Sigmoid colon (tissue), 7 donors: Measurements from ENCODE around the gene LDLRAD3. TPM values are rescaled to one million over a fixed set of nuclear protein-coding genes. Genes with fewer than 3 reads are reported as not detected.
"Not testable (repeated sequence)": the region's sequence is repeated elsewhere in the genome, so short reads cannot be mapped to it uniquely, and the experiment has no call there.

Experiments
- DNase-seq: peaks from one replicate; pipeline ENCODE4 v3.0.0-alpha.2; 2019
- H3K27ac ChIP-seq, 4 donors: fragments of 200-600 bp; sonication (generic); one replicate each; pipeline ENCODE4 v1.5.1; 2016 to 2019; ENCODE audit warnings: mild to moderate bottlenecking in 1 of 4
- H3K27me3 ChIP-seq, 3 donors: fragments of 200-600 bp; sonication (generic); one replicate each; pipeline ENCODE4 v1.5.1; 2019; ENCODE audit warnings: mild to moderate bottlenecking in 1 of 3
- H3K36me3 ChIP-seq, 4 donors: fragments of 200-600 bp; sonication (generic); one replicate each; pipeline ENCODE4 v1.5.1; 2016 to 2019
- H3K4me1 ChIP-seq, 4 donors: fragments of 200-600 bp; sonication (generic); one replicate each; pipeline ENCODE4 v1.5.1; 2017 to 2019
- H3K4me3 ChIP-seq, 4 donors: fragments of 200-600 bp; sonication (generic); one replicate each; pipeline ENCODE4 v1.5.1; 2017 to 2019; ENCODE audit warnings: mild to moderate bottlenecking in 2 of 4, moderate library complexity in 1 of 4
- H3K9me3 ChIP-seq, 4 donors: fragments of 200-600 bp in 3 of 4; sonication (generic) in 3 of 4; one replicate each; pipeline versions ENCODE4 v1.5.1 to v1.6.1; 2013 to 2019
- EP300 ChIP-seq, 4 donors: sonication (generic); formaldehyde crosslinking; IDR thresholded peaks; one replicate each; pipeline ENCODE4 v1.6.1; 2017; ENCODE audit warnings: antibody characterized with exemption in 4 of 4
- POLR2A ChIP-seq, 2 donors: fragments of 450-650 bp; IDR thresholded peaks; one replicate each; pipeline ENCODE4 v1.6.1; 2016; ENCODE audit warnings: antibody characterized with exemption in 2 of 2, mild to moderate bottlenecking in 2 of 2, moderate library complexity in 2 of 2
- POLR2AphosphoS5 ChIP-seq, 4 donors: sonication (generic); formaldehyde crosslinking; IDR thresholded peaks; one replicate each; pipeline ENCODE4 v1.6.1; 2017; ENCODE audit warnings: antibody characterized with exemption in 4 of 4
- WGBS, 2 donors: extraction: QIAGEN DNeasy Blood & Tissue Kit; methylation state at CpG; one replicate each; pipeline ENCODE4 v1.1.7; 2013; 5-methylcytosine and 5-hydroxymethylcytosine counted together
- intact Hi-C: fragments of 100-400 bp; cut with DNase I; formaldehyde crosslinking; loops from one replicate; pipeline ENCODE4 v1.15.1; 2023
- polyA plus RNA-seq, 3 donors: library from polyadenylated mRNA; stranded (reverse); fragments of 200-250 nt; gene quantifications; one replicate each; pipeline ENCODE4 v1.2.3, GENCODE V29; 2013
- total RNA-seq, 4 donors: library from RNA; depleted of rRNA; stranded (reverse); fragments of >200 nt; gene quantifications; one replicate each; pipeline ENCODE4 v1.1.0, GENCODE V29; 2016
- TF ChIP-seq, protein P1 (sequence below), 4 experiments: fragments of 450-650 bp in 3 of 4; fragments of 200-600 bp in 1 of 4; IDR thresholded peaks; one replicate each; pipeline ENCODE4 v1.5.1; 2016 to 2019; ENCODE audit warnings: antibody characterized with exemption in 4 of 4, mild to moderate bottlenecking in 3 of 4, moderate library complexity in 2 of 4
- donor health status: healthy with polysubstance abuse.
- donor health status: Bipolar disorder and iron deficiency.
- donor health status: healthy.

LDLRAD3 gene
- total and polyA plus RNA-seq, 7 donors = 0.23 to 23.4 (median 10.2) TPM

DNA sequence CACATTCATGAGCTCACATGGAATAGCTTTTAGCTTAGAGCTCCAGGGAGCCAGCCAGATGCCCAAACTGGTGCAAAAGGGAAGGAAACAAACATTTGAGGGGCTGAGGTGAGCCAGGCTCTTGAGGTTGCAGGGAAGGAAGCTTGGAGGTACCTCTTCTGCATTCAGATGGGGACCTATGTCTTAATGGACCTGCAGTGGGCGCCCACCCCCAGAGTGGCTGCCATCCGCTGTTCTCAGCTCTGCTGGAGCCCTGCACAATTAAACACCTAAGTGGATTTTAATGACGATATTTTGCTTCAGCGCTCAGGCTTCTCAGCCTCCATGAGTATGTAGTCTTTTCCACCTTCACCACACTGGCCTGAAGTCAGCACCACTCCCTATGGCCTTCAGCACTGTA lies 100.8 kb downstream of the LDLRAD3 start:
- intact Hi-C loops = no loop called here
- WGBS, 2 donors = 95 to 96% methylated on average over 4 of the region's 4 CpGs
- TF ChIP-seq EP300 (IDR thresholded peaks at IDR 0.05) (no peak), POLR2AphosphoS5 (IDR thresholded peaks at IDR 0.05) (no peak), POLR2A (IDR thresholded peaks at IDR 0.05) (no peak)
- TF ChIP-seq, protein P1, sequence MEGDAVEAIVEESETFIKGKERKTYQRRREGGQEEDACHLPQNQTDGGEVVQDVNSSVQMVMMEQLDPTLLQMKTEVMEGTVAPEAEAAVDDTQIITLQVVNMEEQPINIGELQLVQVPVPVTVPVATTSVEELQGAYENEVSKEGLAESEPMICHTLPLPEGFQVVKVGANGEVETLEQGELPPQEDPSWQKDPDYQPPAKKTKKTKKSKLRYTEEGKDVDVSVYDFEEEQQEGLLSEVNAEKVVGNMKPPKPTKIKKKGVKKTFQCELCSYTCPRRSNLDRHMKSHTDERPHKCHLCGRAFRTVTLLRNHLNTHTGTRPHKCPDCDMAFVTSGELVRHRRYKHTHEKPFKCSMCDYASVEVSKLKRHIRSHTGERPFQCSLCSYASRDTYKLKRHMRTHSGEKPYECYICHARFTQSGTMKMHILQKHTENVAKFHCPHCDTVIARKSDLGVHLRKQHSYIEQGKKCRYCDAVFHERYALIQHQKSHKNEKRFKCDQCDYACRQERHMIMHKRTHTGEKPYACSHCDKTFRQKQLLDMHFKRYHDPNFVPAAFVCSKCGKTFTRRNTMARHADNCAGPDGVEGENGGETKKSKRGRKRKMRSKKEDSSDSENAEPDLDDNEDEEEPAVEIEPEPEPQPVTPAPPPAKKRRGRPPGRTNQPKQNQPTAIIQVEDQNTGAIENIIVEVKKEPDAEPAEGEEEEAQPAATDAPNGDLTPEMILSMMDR (IDR thresholded peaks at IDR 0.05) = no peak
- Histone ChIP-seq H3K9me3 (no peaks in the 10 kb centered on the region), H3K27me3 (no peaks in the 10 kb centered on the region), H3K27ac (no peak overlapping the region), H3K4me1 (no peaks in the 10 kb centered on the region), H3K36me3 (no peaks in the 10 kb centered on the region), H3K4me3 (no peak overlapping the region)
- no peak for DNase-seq

DNA sequence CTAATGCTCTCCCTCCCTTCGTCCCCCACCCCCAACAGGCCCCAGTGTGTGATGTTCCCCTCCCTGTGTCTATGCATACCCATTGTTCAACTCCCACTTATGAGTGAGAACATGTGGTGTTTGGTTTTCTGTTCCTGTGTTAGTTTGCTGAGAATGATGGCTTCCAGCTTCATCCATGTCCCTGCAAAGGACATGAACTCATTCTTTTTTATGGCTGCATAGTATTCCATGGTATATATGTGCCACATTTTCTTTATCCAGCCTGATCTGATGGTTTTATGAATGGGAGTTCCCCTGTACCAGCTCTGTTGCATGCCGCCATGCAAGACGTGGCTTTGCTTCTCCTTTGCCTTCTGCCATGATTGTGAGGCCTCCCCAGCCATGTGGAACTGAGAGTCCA lies 102.1 kb downstream of the LDLRAD3 start:
- H3K36me3 ChIP-seq, DNase-seq, intact Hi-C loops, H3K27ac ChIP-seq, H3K4me1 ChIP-seq, H3K4me3 ChIP-seq, H3K27me3 ChIP-seq, H3K9me3 ChIP-seq: not testable (repeated sequence)
- WGBS, 2 donors = 92 to 93% methylated on average over 3 of the region's 3 CpGs

DNA sequence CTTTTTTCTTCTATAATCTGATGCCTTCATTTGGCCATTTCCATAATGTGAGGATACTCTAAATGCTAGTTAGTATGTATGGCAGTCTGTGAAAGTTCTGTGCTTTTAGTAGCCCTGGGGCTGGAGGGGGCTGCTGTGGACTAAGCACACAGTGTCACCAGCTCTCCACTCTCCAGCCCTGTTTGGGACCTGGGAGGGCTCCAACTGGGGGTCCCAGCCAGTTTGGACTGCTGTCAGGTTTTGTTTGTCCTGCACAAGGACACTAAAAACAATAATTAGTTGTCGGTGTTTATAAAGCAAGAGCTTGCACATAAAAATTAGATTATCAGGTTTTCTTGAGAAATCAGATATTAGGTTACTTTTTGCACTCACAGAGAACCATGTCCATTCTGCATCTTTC lies 103.1 kb downstream of the LDLRAD3 start:
- Histone ChIP-seq H3K4me1 (no peaks in the 10 kb centered on the region), H3K9me3 (no peaks in the 10 kb centered on the region), H3K27ac (no peak overlapping the region), H3K27me3 (no peaks in the 10 kb centered on the region), H3K36me3 (no peaks in the 10 kb centered on the region), H3K4me3 (no peak overlapping the region)
- DNase-seq = no peak
- intact Hi-C loops = no loop called here
- no peak for TF ChIP-seq POLR2AphosphoS5 (IDR thresholded peaks at IDR 0.05)
- no peak for TF ChIP-seq EP300 (IDR thresholded peaks at IDR 0.05)
- WGBS, 2 donors = 64 to 70% methylated on average over 1 of the region's 1 CpG

DNA sequence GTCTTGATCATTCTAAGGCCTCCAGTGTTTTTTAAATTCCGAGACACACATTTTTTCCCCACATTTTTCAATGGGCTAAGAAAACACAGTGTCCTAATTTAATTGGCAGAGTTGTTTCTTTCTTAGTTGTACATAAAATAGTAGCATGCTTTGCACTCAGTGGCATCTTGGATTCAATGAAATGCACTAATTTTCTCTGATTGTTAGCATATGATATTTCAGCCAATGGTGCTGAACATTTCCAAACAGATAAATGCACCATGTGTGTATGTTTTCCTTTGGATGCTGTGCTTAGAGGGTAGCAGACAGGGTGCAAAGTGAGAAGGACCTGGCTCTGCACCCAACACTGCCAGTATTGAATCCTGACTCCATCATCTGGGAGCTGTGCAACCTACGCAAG lies 103.5 kb downstream of the LDLRAD3 start:
- H3K27me3 ChIP-seq = no peaks in the 10 kb centered on the region
- H3K4me1 ChIP-seq = no peaks in the 10 kb centered on the region
- intact Hi-C loops = no loop called here
- WGBS, 2 donors = 93 to 94% methylated on average over 2 of the region's 2 CpGs
- DNase-seq = no peak
- TF ChIP-seq POLR2AphosphoS5 (IDR thresholded peaks at IDR 0.05) (no peak), POLR2A (IDR thresholded peaks at IDR 0.05) (no peak), EP300 (IDR thresholded peaks at IDR 0.05) (no peak)
- TF ChIP-seq, protein P1 (IDR thresholded peaks at IDR 0.05) = no peak
- H3K4me3 ChIP-seq = no peak overlapping the region
- no peaks in the 10 kb centered on the region for H3K36me3 ChIP-seq
- H3K9me3 ChIP-seq = no peaks in the 10 kb centered on the region
- no peak overlapping the region for H3K27ac ChIP-seq

DNA sequence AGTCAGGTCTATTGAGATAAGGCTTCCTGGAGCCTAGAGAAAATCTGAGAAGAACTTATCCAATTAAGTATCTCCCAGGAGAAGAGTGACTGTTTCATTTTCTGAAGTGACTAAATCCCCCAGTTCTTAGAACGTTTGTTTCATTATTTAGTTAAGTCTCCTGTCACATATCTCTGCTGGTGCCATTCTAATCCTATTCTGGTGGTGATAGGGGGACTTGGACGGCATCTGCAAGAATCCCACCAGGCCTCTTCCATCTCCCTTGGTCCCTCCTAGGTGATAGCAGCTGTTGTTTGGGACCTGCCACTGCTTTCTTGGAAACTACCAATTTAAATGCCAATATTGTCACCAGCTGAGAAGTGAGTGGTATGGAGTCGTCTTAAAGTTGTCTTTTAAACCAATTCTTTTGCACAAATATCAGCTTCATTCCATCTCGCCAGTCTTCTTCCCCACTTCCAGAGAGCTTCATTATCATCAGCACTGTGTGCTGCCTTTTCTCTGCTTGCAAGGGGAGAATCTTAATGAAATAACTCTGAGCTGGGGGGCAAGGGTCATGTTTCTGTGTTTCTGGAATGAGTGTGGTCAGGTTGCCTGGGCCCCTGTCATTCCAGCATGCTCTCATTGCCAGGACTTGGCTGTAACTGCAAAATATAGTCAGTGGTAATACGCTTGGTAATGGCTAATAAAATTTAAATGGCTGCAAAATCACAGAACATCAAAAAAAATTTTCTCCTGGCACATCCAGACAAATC lies 104.8 kb downstream of the LDLRAD3 start:
- Histone ChIP-seq H3K4me1 (peaks cover 0 to 6% (median 2%) of the 10 kb centered on the region in 4 donors), H3K27me3 (no peaks in the 10 kb centered on the region), H3K4me3 (no peak overlapping the region), H3K36me3 (no peaks in the 10 kb centered on the region), H3K27ac (no peak overlapping the region), H3K9me3 (no peaks in the 10 kb centered on the region)
- no peak for DNase-seq
- TF ChIP-seq EP300 (IDR thresholded peaks at IDR 0.05) = no peak
- TF ChIP-seq, protein P1 (IDR thresholded peaks at IDR 0.05) = no peak
- TF ChIP-seq POLR2AphosphoS5 (IDR thresholded peaks at IDR 0.05) = no peak
- TF ChIP-seq POLR2A (IDR thresholded peaks at IDR 0.05) = no peak
- intact Hi-C loops = no loop called here
- WGBS, 2 donors = 84% methylated on average over 5 of the region's 5 CpGs
